Heart left ventricle (tissue), 16 donors: Measurements from ENCODE around the gene ANKMY2. TPM values are rescaled to one million over a fixed set of nuclear protein-coding genes. Genes with fewer than 3 reads are reported as not detected.

Experiments
- ATAC-seq, 4 donors: fragments of 200-7000 bp; cut with Tn5 transposase; one replicate each; pipeline ENCODE4 v1.9.1; 2020 to 2022; ENCODE audit warnings: moderate library complexity in 4 of 4, mild to moderate bottlenecking in 3 of 4, moderate number of reproducible peaks in 1 of 4
- DNase-seq, 5 donors: peaks; one replicate each; pipeline ENCODE4 v3.0.0-alpha.2; 2020
- H3K27ac ChIP-seq, 12 donors: fragments of 200-600 bp; sonication (generic) in 4 of 12; one replicate each; pipeline versions ENCODE4 v1.5.0 to v1.8.0; 2016 to 2022; ENCODE audit warnings: mild to moderate bottlenecking in 2 of 12
- H3K27me3 ChIP-seq, 9 donors: fragments of 200-600 bp; sonication (generic) in 2 of 9; one replicate each; pipeline versions ENCODE4 v1.5.1 to v1.8.0; 2016 to 2022; ENCODE audit warnings: mild to moderate bottlenecking in 3 of 9
- H3K36me3 ChIP-seq, 9 donors: fragments of 200-600 bp; sonication (generic) in 2 of 9; one replicate each; pipeline versions ENCODE4 v1.5.0 to v1.8.0; 2018 to 2022; ENCODE audit warnings: mild to moderate bottlenecking in 2 of 9
- H3K4me1 ChIP-seq, 12 donors: fragments of 200-600 bp; sonication (generic) in 4 of 12; one replicate each; pipeline versions ENCODE4 v1.5.0 to v1.8.0; 2016 to 2022; ENCODE audit warnings: mild to moderate bottlenecking in 3 of 12
- H3K4me3 ChIP-seq, 12 donors: fragments of 200-600 bp; sonication (generic) in 4 of 12; one replicate each; pipeline versions ENCODE4 v1.5.0 to v1.8.0; 2017 to 2022; ENCODE audit warnings: mild to moderate bottlenecking in 9 of 12, moderate library complexity in 4 of 12
- H3K9me3 ChIP-seq, 12 donors: fragments of 200-600 bp; sonication (generic) in 4 of 12; one replicate each; pipeline versions ENCODE4 v1.5.0 to v1.8.0; 2016 to 2022; ENCODE audit warnings: mild to moderate bottlenecking in 1 of 12
- CTCF ChIP-seq, 12 donors: fragments of 200-600 bp; sonication (generic) in 4 of 12; IDR thresholded peaks; one replicate each; pipeline versions ENCODE4 v1.5.0 to v1.8.0; 2018 to 2022; ENCODE audit warnings: antibody characterized with exemption in 12 of 12, mild to moderate bottlenecking in 5 of 12
- POLR2A ChIP-seq, 2 donors: fragments of 450-650 bp; IDR thresholded peaks; one replicate each; pipeline ENCODE4 v1.6.1; 2017; ENCODE audit warnings: antibody characterized with exemption in 2 of 2, mild to moderate bottlenecking in 2 of 2, moderate library complexity in 2 of 2
- WGBS, 4 donors: extraction: QIAGEN DNeasy Blood & Tissue Kit in 2 of 4; methylation state at CpG; one replicate each; pipeline versions ENCODE4 v1.1.5 to v1.1.7; 2013 to 2018; 5-methylcytosine and 5-hydroxymethylcytosine counted together
- intact Hi-C, 10 donors: fragments of 100-400 bp; cut with DNase I; formaldehyde crosslinking; loops; one replicate each; pipeline versions ENCODE4 v1.11.1 to v1.14.2; 2022
- polyA plus RNA-seq, 2 donors: library from polyadenylated mRNA; stranded (reverse); fragments of 200-250 nt; gene quantifications; one replicate each; pipeline ENCODE4 v1.2.3, GENCODE V29; 2013
- total RNA-seq, 9 donors: library from RNA; depleted of rRNA in 2 of 9; stranded (reverse); fragments of >200 nt in 2 of 9; fragmentation: NEBNext Ultra II Directional in 3 of 9; extraction: Animal tissue kit (Norgen Biotek cat#: 25700) in 3 of 9; gene quantifications; one replicate each; pipeline versions ENCODE4 v1.1.0 to v1.2.4, GENCODE V29; 2016 to 2023
- donor health status: ischemic (EF 13 %, LVEDD 7.1; RV severe dilation, severe dysfunction).
- donor health status: healthy with polysubstance abuse.
- donor health status: DM: no; HTN: yes; CAD: no.
- donor health status: DM: no; HTN: no; CAD: no.
- donor health status: ischemic (EF 25% LVEDD 6.9; RV normal size, moderate dysfunction).
- donor health status: ischemic (EF 25% LVEDD 5.7; RV mildly dilated, moderate dysfunction).
- donor health status: healthy.
- donor health status: DM: yes; HTN: yes; CAD: no.
- donor health status: ischemic (EF 35%, LVEDD 5.7; RV mildly dilated, moderate dysfunction).
- donor health status: nonischemic (EF 11% LVEDD 7.7; RV severe dilation, severe dysfunction).
- donor health status: DM: yes; HTN: yes; CAD: no.
- donor health status: PGD.
- donor health status: ischemic (EF 29% LVEDD 5.4; RV normal size, mild dysfunction).
- donor health status: nonischemic (EF 23%, LVEDD 6.1; RV moderate dilation, normal function).

ANKMY2 gene
- total and polyA plus RNA-seq, 11 donors = 10.3 to 44.3 (median 28.0) TPM

- intact Hi-C loops = loop anchor here in 1 of 10 donors (10.0 kb wide), 1 partner anchor 1284 kb away; no protein-coding TSS in a partner anchor
- ATAC-seq (no peak), DNase-seq (no peak)
- no peaks in the 10 kb centered on the region for H3K36me3 ChIP-seq
- no peak overlapping the region for H3K27ac ChIP-seq
- TF ChIP-seq CTCF (IDR thresholded peaks at IDR 0.05) (no peak), POLR2A (IDR thresholded peaks at IDR 0.05) (no peak)
- no peaks in the 10 kb centered on the region for H3K27me3 ChIP-seq
- H3K4me3 ChIP-seq = no peak overlapping the region
- no peaks in the 10 kb centered on the region for H3K9me3 ChIP-seq
- peaks cover 0 to 7% (median 0%) of the 10 kb centered on the region in 12 donors for H3K4me1 ChIP-seq
- WGBS, 4 donors = 82 to 86% (median 84%) methylated on average over 8 of the region's 8 CpGs
Measured at GRCh38 chr7:16579216-16579615, 66.3 kb downstream of the ANKMY2 start.

- Histone ChIP-seq H3K4me3 (no peak overlapping the region), H3K27ac (no peak overlapping the region), H3K9me3 (peaks cover 0 to 11% (median 0%) of the 10 kb centered on the region in 12 donors), H3K27me3 (no peaks in the 10 kb centered on the region), H3K36me3 (no peaks in the 10 kb centered on the region), H3K4me1 (no peaks in the 10 kb centered on the region)
- intact Hi-C loops = loop anchor here in 1 of 10 donors (10.0 kb wide), 1 partner anchor 1277 kb away; no protein-coding TSS in a partner anchor
- no peak for ATAC-seq
- WGBS, 4 donors = 80 to 88% (median 82%) methylated on average over 4 of the region's 4 CpGs
- TF ChIP-seq CTCF (IDR thresholded peaks at IDR 0.05) (no peak), POLR2A (IDR thresholded peaks at IDR 0.05) (no peak)
- no peak for DNase-seq
Measured at GRCh38 chr7:16571941-16572340, 73.6 kb downstream of the ANKMY2 start.

GRCh38 chr7:16564909-16565426, 80.6 kb downstream of the ANKMY2 start:
- no peak for DNase-seq
- Histone ChIP-seq H3K4me3 (no peak overlapping the region), H3K4me1 (peaks cover 0 to 5% (median 0%) of the 10 kb centered on the region in 12 donors), H3K9me3 (no peaks in the 10 kb centered on the region), H3K36me3 (no peaks in the 10 kb centered on the region), H3K27ac (no peak overlapping the region), H3K27me3 (no peaks in the 10 kb centered on the region)
- peak in 2 of 4 donors; percentile 50 to 59 for ATAC-seq
- intact Hi-C loops = loop anchor here (1.0 to 10.0 kb wide), 12 partner anchors 132 to 488 kb away; no protein-coding TSS in a partner anchor
- WGBS, 4 donors = 31 to 34% (median 32%) methylated on average over 13 of the region's 13 CpGs
- TF ChIP-seq CTCF (IDR thresholded peaks at IDR 0.05) = peak; percentile 63 to 90 (median 78)
- TF ChIP-seq POLR2A (IDR thresholded peaks at IDR 0.05) = no peak

- H3K36me3 ChIP-seq = no peaks in the 10 kb centered on the region
- intact Hi-C loops = loop anchor here (2.0 to 10.0 kb wide), 8 partner anchors 131 to 487 kb away; no protein-coding TSS in a partner anchor
- H3K27ac ChIP-seq = no peak overlapping the region
- no peaks in the 10 kb centered on the region for H3K27me3 ChIP-seq
- H3K9me3 ChIP-seq = no peaks in the 10 kb centered on the region
- no peak overlapping the region for H3K4me3 ChIP-seq
- H3K4me1 ChIP-seq = peaks cover 0 to 5% (median 0%) of the 10 kb centered on the region in 12 donors
- 91 to 93% (median 92%) methylated on average over 4 of the region's 4 CpGs for WGBS, 4 donors
- DNase-seq (no peak), ATAC-seq (no peak)
- TF ChIP-seq CTCF (IDR thresholded peaks at IDR 0.05) (no peak), POLR2A (IDR thresholded peaks at IDR 0.05) (no peak)
Measured at GRCh38 chr7:16564023-16564380, 81.6 kb downstream of the ANKMY2 start.
